Hepatocyte (in vitro differentiated cells): Measurements from ENCODE around the gene MEST. TPM values are rescaled to one million over a fixed set of nuclear protein-coding genes. Genes with fewer than 3 reads are reported as not detected.
"Not testable (repeated sequence)": the region's sequence is repeated elsewhere in the genome, so short reads cannot be mapped to it uniquely, and the experiment has no call there.

ENCODE experiments used
- DNase-seq: peaks from one replicate; pipeline ENCODE4 v3.0.0-alpha.2; 2016; ENCODE audit warnings: low spot score
- H2AFZ ChIP-seq: fragments of 200-600 bp; sonication (generic); 2 replicates; pipeline ENCODE4 v1.6.0; 2016; ENCODE audit warnings: antibody characterized with exemption, mild to moderate bottlenecking
- H3K27ac ChIP-seq: fragments of 200-600 bp; sonication (generic); 2 replicates; pipeline ENCODE4 v1.5.1; 2016; ENCODE audit warnings: mild to moderate bottlenecking
- H3K27me3 ChIP-seq: fragments of 200-600 bp; sonication (generic); 2 replicates; pipeline ENCODE4 v1.6.1; 2016
- H3K36me3 ChIP-seq: fragments of 200-600 bp; sonication (generic); replicated peaks from 2 replicates; pipeline ENCODE4 v1.5.1; 2016; ENCODE audit warnings: low read depth; ENCODE audit not compliant: insufficient read depth
- H3K4me1 ChIP-seq: fragments of 200-600 bp; sonication (generic); 2 replicates; pipeline ENCODE4 v1.5.1; 2016; ENCODE audit warnings: mild to moderate bottlenecking, moderate library complexity; ENCODE audit not compliant: insufficient read depth
- H3K4me2 ChIP-seq: fragments of 200-600 bp; sonication (generic); 2 replicates; pipeline ENCODE4 v1.6.0; 2016
- H3K4me3 ChIP-seq: fragments of 200-600 bp; sonication (generic); 2 replicates; pipeline ENCODE4 v1.5.1; 2016; ENCODE audit warnings: mild to moderate bottlenecking
- H3K79me2 ChIP-seq: fragments of 200-600 bp; sonication (generic); 2 replicates; pipeline ENCODE4 v1.6.0; 2017; ENCODE audit warnings: mild to moderate bottlenecking
- H3K9me2 ChIP-seq: fragments of 200-600 bp; sonication (generic); replicated peaks from 2 replicates; pipeline ENCODE4 v1.6.0; 2017; ENCODE audit warnings: mild to moderate bottlenecking; ENCODE audit not compliant: insufficient read depth
- H3K9me3 ChIP-seq: fragments of 200-600 bp; sonication (generic); 2 replicates; pipeline ENCODE4 v1.5.1; 2016; ENCODE audit warnings: low read depth, mild to moderate bottlenecking
- H4K20me1 ChIP-seq: fragments of 200-600 bp; sonication (generic); 2 replicates; pipeline ENCODE4 v1.6.0; 2016; ENCODE audit warnings: mild to moderate bottlenecking; ENCODE audit not compliant: insufficient read depth, poor library complexity, severe bottlenecking
- EZH2 ChIP-seq: fragments of 200-600 bp; sonication (generic); IDR thresholded peaks from 2 replicates; pipeline ENCODE4 v1.6.1; 2016; ENCODE audit warnings: antibody characterized with exemption, mild to moderate bottlenecking, borderline replicate concordance
- EZH2phosphoT487 ChIP-seq: fragments of 200-600 bp; sonication (generic); IDR thresholded peaks from one replicate; pipeline ENCODE4 v1.6.1; 2018; ENCODE audit warnings: antibody characterized with exemption, mild to moderate bottlenecking, low read depth, moderate library complexity; ENCODE audit not compliant: unreplicated experiment, severe bottlenecking
- WGBS: methylation state at CpG from one replicate; pipeline ENCODE4 v1.1.6; 2016; ENCODE audit warnings: low lambda C conversion rate; ENCODE audit errors: missing lambda C conversion rate; 5-methylcytosine and 5-hydroxymethylcytosine counted together
- polyA plus RNA-seq: library from polyadenylated mRNA; unstranded; fragments of >200 nt; fragmentation: Nextera tagmentation; extraction: Ambion mirVana; gene quantifications from 2 replicates; pipeline ENCODE4 v1.2.1, GENCODE V29; 2016
- total RNA-seq: library from RNA; depleted of rRNA; stranded (reverse); fragments of >200 nt; gene quantifications from 2 replicates; pipeline ENCODE4 v1.2.3, GENCODE V29; 2014
- TF ChIP-seq, protein P1 (sequence below): fragments of 200-600 bp; sonication (generic); IDR thresholded peaks from 2 replicates; pipeline ENCODE4 v1.5.1; 2016; ENCODE audit warnings: antibody characterized with exemption, mild to moderate bottlenecking; ENCODE audit not compliant: poor library complexity

Gene MEST
- total and polyA plus RNA-seq, 2 experiments from 2014 or later, result 540 to 685 TPM

DNA sequence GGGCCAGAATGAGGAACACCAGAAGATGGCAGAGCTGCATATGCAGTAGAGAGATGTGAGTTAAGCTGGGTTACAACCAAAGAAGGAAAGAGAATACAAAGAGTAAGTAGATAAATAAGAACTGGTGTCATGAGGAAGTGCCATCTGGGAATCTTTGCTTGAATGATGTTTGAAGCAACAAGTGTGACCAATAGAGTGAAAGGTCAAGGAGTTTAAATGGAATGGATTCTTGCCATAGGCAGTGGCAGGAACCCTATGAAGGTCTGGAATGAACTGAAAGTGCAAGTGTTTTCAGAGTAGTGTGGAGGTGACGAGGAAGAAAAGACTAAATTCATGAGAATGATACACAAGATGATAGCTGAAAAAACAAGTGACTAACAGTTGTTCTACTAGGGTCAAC is 21.6 kb downstream of the MEST start:
- H3K79me2 ChIP-seq, result no peaks in the 10 kb centered on the region
- no peaks in the 10 kb centered on the region for H3K36me3 ChIP-seq
- H2AFZ ChIP-seq, result no peak overlapping the region
- no peak overlapping the region for H3K27ac ChIP-seq
- 100% methylated on average over 1 of the region's 1 CpG for WGBS
- TF ChIP-seq, protein P1, sequence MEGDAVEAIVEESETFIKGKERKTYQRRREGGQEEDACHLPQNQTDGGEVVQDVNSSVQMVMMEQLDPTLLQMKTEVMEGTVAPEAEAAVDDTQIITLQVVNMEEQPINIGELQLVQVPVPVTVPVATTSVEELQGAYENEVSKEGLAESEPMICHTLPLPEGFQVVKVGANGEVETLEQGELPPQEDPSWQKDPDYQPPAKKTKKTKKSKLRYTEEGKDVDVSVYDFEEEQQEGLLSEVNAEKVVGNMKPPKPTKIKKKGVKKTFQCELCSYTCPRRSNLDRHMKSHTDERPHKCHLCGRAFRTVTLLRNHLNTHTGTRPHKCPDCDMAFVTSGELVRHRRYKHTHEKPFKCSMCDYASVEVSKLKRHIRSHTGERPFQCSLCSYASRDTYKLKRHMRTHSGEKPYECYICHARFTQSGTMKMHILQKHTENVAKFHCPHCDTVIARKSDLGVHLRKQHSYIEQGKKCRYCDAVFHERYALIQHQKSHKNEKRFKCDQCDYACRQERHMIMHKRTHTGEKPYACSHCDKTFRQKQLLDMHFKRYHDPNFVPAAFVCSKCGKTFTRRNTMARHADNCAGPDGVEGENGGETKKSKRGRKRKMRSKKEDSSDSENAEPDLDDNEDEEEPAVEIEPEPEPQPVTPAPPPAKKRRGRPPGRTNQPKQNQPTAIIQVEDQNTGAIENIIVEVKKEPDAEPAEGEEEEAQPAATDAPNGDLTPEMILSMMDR, result no peak
- TF ChIP-seq EZH2, result no peak
- TF ChIP-seq EZH2phosphoT487, result no peak
- H3K27me3 ChIP-seq, result no peaks in the 10 kb centered on the region
- H3K4me1 ChIP-seq, result no peaks in the 10 kb centered on the region
- DNase-seq, result no peak
- H3K9me3 ChIP-seq, result no peaks in the 10 kb centered on the region
- H4K20me1 ChIP-seq, result no peaks in the 10 kb centered on the region
- no peak overlapping the region for H3K4me2 ChIP-seq
- H3K9me2 ChIP-seq, result no peaks in the 10 kb centered on the region
- no peak overlapping the region for H3K4me3 ChIP-seq

GRCh38 chr7:130515315-130516040 is 23.6 kb downstream of the MEST start:
- Histone ChIP-seq H3K9me3 (no peaks in the 10 kb centered on the region), H3K4me3 (no peak overlapping the region), H3K79me2 (no peaks in the 10 kb centered on the region), H3K4me1 (no peaks in the 10 kb centered on the region), H3K27me3 (no peaks in the 10 kb centered on the region), H2AFZ (no peak overlapping the region), H3K27ac (no peak overlapping the region), H3K9me2 (no peaks in the 10 kb centered on the region), H3K4me2 (no peak overlapping the region), H3K36me3 (no peaks in the 10 kb centered on the region), H4K20me1 (no peaks in the 10 kb centered on the region)
- TF ChIP-seq, protein P1, result no peak
- TF ChIP-seq EZH2phosphoT487 (no peak), EZH2 (no peak)
- DNase-seq, result no peak
- 78% methylated on average over 3 of the region's 3 CpGs for WGBS

DNA sequence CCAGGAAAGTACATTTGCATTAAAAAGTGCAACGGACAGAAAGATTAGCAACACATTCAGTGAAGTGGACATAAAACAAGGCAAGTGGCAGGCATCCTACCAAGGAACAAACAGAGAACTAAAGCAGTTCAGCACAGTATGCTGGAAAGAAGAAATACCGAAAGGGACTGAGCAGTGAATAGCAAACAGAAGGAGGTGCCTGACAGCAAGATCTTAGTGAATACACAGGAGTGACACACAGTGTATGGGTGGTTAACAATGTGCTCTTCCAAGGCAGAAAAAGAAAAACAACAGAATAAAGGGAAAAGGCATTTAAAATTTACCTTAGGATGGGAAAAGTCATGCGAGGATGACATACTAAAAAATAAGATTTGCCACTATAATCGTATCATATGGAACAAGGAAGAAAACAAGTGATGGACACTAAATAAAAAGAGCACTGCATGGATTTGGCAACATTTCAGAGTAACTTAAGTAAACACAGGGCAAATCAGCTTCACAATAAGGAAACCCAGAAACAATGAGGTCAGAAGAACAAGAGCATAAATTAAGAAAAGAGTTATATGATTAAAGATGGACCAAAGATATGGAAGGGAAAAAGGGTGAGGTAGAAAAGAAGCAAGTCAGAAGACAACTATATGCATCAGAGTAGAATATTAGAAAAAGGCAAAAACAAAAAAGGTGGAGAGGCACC is 29.5 kb downstream of the MEST start:
- Histone ChIP-seq H3K4me3 (no peak overlapping the region), H3K4me1 (no peaks in the 10 kb centered on the region), H3K4me2 (no peak overlapping the region), H3K9me3 (no peaks in the 10 kb centered on the region), H4K20me1 (no peaks in the 10 kb centered on the region), H3K79me2 (no peaks in the 10 kb centered on the region), H3K27ac (no peak overlapping the region), H3K36me3 (no peaks in the 10 kb centered on the region), H3K9me2 (no peaks in the 10 kb centered on the region), H2AFZ (no peak overlapping the region), H3K27me3 (no peaks in the 10 kb centered on the region)
- TF ChIP-seq EZH2phosphoT487, result no peak
- TF ChIP-seq, protein P1, result no peak
- no peak for TF ChIP-seq EZH2
- no peak for DNase-seq
- 94% methylated on average over 4 of the region's 4 CpGs for WGBS

DNA sequence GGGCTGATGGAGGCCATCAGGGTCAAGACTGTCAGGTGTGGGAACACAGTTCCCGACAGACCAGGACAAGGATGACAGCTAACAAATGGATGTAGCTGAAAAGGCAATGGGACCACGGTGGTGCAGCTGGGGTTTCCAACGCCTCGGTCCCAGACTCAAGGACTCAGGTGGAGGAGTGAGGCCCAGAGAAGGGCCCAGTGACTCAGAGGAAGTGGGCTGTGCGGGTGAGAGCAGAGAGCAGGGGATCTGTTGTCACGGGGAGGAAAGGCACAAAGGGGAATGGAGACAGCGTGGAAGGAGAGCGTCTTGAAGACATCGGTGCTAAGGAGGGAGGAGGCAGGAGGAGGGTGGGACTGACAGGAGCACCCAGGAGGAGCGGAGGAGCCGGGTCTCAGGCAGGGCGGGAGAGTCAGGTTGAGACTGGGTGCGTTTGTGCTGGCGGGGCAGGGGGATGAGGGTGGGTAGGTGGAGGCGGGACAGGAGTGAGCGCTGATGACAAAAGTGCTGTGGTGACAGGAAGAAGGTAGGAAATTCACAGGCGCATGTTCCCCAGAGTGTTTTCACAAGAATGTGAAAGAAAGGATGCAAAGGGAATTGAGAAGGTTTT is 31.7 kb downstream of the MEST start:
- H4K20me1 ChIP-seq, H3K27ac ChIP-seq, H3K36me3 ChIP-seq, H3K9me3 ChIP-seq, H3K27me3 ChIP-seq, H3K79me2 ChIP-seq, H3K4me1 ChIP-seq, H3K4me3 ChIP-seq, H2AFZ ChIP-seq, H3K9me2 ChIP-seq, H3K4me2 ChIP-seq, DNase-seq: not testable (repeated sequence)
- 94% methylated on average over 12 of the region's 17 CpGs for WGBS
